BLaER1 (cell line): Measurements from ENCODE around the gene CENPU.
"Not testable (repeated sequence)": the region's sequence is repeated elsewhere in the genome, so short reads cannot be mapped to it uniquely, and the experiment has no call there.

ENCODE experiments used
- H3K27ac ChIP-seq: shearing (Covaris generic); formaldehyde crosslinking; 2 replicates; pipeline ENCODE4 v1.8.1; 2022
- H3K27me3 ChIP-seq: shearing (Covaris generic); formaldehyde crosslinking; 2 replicates; pipeline ENCODE4 v1.8.1; 2022
- H3K36me3 ChIP-seq: shearing (Covaris generic); formaldehyde crosslinking; 2 replicates; pipeline ENCODE4 v1.8.1; 2022
- H3K4me1 ChIP-seq: shearing (Covaris generic); formaldehyde crosslinking; 2 replicates; pipeline ENCODE4 v1.8.1; 2022
- H3K4me2 ChIP-seq: shearing (Covaris generic); formaldehyde crosslinking; 2 replicates; pipeline ENCODE4 v1.8.1; 2022
- H3K4me3 ChIP-seq: shearing (Covaris generic); formaldehyde crosslinking; 2 replicates; pipeline ENCODE4 v1.8.1; 2022
- H3K9ac ChIP-seq: shearing (Covaris generic); formaldehyde crosslinking; 2 replicates; pipeline ENCODE4 v1.8.1; 2022
- H3K9me3 ChIP-seq: shearing (Covaris generic); formaldehyde crosslinking; 2 replicates; pipeline ENCODE4 v1.8.1; 2022
- H4K20me1 ChIP-seq: shearing (Covaris generic); formaldehyde crosslinking; 2 replicates; pipeline ENCODE4 v1.8.1; 2022
- Cebpa-rat ChIP-seq: shearing (Covaris generic); IDR thresholded peaks from 2 replicates; pipeline ENCODE4 v1.8.1; 2022

The CENPU gene

DNA sequence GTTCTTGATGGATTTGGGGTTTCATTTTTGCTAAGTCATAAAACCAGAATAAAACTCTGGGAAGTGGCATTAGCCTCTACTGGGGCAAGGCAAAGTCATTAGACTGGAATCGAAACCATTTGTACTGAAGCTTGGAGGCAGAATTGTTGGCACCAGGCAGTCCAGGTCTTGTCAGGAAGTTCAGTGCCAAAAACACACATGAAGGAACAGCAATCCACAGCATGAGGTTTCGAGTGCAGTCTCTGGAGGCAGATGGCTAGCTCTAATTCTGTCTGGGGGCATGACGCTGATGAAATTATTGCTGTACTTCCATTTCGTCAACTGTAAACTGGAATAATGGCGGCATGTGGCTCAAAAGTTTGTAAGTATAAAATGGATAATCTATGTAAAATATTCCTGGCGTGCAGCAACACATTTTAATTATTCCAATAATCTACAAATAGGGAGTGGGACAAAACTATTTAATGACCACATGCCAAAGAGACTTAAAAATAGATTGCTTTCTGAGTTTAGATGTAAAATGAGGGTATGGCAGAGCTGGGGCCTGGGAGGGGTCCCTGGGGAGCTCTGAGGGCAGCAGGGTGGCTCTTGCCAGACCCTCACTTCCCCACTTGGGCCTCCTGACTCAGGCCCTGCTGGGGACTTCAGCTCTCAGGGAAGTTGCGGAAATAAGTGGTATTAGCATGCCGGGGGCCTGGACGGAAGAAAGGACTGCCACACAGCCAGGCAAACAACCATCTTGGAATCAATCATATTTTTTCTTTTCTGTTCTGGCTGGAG, 18.8 kb upstream of the CENPU start:
- H3K9ac ChIP-seq, result no peak overlapping the region
- no peaks in the 10 kb centered on the region for H4K20me1 ChIP-seq
- TF ChIP-seq Cebpa-rat, result no peak
- peaks cover 22% of the 10 kb centered on the region for H3K4me1 ChIP-seq
- H3K9me3 ChIP-seq, result no peaks in the 10 kb centered on the region
- no peak overlapping the region for H3K4me3 ChIP-seq
- H3K27me3 ChIP-seq, result no peaks in the 10 kb centered on the region
- no peak overlapping the region for H3K27ac ChIP-seq
- peaks cover 4% of the 10 kb centered on the region; the same call in 1 of the 2 replicates for H3K36me3 ChIP-seq
- H3K4me2 ChIP-seq, result peak overlapping the region; percentile 59

- Histone ChIP-seq H3K9me3 (no peaks in the 10 kb centered on the region), H3K4me3 (no peak overlapping the region), H3K27me3 (no peaks in the 10 kb centered on the region), H3K4me1 (peaks cover 32% of the 10 kb centered on the region), H3K36me3 (no peaks in the 10 kb centered on the region), H3K4me2 (peak overlapping the region; percentile 59; the same call in 1 of the 2 replicates), H3K9ac (no peak overlapping the region), H3K27ac (no peak overlapping the region), H4K20me1 (no peaks in the 10 kb centered on the region)
- no peak for TF ChIP-seq Cebpa-rat
Observed at GRCh38 chr4:184751585-184751956, 17.7 kb upstream of the CENPU start.

DNA sequence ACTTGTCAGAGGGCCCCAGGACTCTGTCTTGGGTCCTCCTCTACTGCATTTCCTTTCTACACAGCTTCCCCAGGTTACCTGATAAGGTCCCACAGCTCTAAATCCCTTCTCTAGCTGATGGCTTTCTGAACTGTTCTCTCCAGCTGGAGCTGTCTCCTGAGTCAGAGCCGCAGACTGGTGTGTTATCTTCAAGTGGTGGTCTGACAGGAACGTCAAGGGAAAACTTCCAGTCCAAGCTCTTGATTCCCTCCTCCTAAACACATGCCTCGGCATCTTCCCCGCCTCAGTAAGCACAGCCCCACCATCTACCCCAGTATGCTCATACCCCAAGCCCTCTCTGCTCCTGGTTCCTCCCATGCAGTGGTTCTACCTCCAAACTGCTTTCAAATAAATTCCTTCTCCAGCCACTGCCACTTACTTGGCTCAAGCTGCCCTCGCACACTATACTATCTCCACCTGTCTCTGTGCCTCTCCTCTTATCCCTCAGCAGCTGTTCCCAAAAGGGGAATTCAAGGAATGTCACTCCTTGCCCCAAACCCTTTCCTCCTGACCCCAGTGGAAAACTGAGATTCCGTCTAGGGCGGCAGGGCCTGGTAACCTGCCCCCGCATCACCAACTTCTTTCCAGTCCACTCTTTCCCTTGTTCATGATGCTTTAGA, 17.2 kb upstream of the CENPU start:
- H3K36me3 ChIP-seq, result no peaks in the 10 kb centered on the region
- H3K27me3 ChIP-seq, result no peaks in the 10 kb centered on the region
- H3K9ac ChIP-seq, result no peak overlapping the region
- H4K20me1 ChIP-seq, result no peaks in the 10 kb centered on the region
- H3K4me2 ChIP-seq, result peak overlapping the region; percentile 59; the same call in 1 of the 2 replicates
- no peak for TF ChIP-seq Cebpa-rat
- H3K4me3 ChIP-seq, result no peak overlapping the region
- H3K9me3 ChIP-seq, result no peaks in the 10 kb centered on the region
- peaks cover 37% of the 10 kb centered on the region for H3K4me1 ChIP-seq
- no peak overlapping the region for H3K27ac ChIP-seq

- Histone ChIP-seq H3K36me3 (no peaks in the 10 kb centered on the region), H3K4me1 (peaks cover 40% of the 10 kb centered on the region), H3K4me3 (no peak overlapping the region), H3K27ac (no peak overlapping the region), H4K20me1 (no peaks in the 10 kb centered on the region), H3K9me3 (no peaks in the 10 kb centered on the region), H3K9ac (no peak overlapping the region), H3K4me2 (no peak overlapping the region), H3K27me3 (no peaks in the 10 kb centered on the region)
- TF ChIP-seq Cebpa-rat, result no peak
Observed at GRCh38 chr4:184748251-184748652, 14.4 kb upstream of the CENPU start.

DNA sequence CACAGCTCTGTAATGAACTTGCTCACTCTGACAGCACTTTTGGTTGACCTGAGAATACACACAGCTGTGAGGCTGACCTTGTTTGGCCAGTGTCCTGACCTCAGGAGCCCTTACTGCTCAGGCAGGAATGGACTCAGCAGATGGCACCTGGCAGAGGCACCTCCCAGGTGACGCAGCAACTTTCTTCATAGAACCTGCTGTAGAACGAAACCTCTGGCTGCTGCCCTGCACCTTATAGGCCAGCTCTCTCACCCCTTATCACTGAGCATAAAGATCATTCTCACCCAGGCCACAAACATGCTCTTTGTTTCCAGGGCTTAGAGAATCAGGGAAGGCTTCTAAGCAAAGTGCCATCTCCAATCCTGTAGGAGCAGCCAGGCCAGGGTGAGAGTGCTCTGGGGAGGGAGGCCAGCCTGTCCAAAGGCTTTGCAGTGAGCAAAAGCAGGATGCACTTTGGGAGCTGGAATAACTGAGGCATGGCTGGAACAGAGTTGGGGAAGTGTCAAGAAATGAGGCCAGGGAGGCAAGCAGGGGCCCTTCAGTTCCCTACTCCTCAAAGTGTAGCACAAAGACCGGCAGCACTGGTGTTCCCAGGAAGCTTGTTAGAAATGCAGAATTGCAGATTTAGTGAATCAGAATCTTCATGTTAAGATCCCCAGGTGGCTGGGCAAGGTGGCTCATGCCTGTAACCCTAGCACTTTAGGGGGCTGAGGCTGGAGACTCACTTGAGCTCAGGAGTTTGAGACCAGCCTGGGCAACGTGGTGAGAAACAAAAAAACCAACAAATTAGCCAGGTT, 13.3 kb upstream of the CENPU start:
- peak overlapping the region; percentile 70 for H3K4me2 ChIP-seq

DNA sequence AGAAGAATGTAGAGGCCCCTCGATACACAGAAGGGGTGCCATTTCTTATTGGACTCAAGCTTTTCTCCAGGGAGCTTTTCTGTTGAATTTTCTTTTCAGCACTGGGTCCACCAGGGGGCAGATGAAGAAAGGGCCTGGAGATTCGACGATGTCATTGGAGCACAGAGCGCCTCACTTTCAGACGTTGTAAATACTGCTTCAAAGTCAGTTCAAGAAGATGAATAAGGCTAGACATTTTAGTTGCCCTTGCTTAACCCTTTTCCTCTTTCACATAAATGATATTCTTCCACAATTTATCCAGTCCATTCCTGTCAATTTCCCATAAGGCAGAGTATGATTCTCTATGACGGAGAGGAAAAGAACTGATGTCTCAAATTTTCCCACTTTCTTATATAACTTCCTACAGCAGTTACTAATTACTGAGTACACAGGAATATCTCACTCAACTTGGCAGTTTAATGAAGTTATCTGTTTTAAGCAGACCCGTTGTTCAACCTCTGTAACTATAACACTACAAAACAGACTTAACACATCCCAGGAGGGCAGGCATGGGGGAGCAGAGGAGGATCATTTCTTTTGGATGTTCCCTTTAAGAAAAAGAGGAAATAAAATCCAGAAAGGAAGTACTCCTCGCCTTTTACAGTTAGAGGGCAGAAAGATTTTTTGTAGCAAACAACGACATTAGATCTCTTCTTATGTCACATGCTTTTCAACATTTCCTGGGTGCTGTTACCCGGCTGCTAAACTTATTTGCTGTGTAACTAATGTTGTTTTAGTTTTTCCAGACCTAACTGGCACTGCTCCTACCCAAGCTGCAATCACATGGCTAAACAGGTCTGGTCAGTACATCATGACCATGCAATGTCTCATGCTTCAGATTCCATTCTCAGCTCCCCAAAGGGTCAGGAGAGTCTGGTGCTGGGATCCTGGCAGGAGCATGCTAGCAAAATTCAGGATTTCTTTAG, 12.2 kb upstream of the CENPU start:
- TF ChIP-seq Cebpa-rat, result no peak
- Histone ChIP-seq H3K9ac (peak overlapping the region; percentile 51), H3K36me3 (no peaks in the 10 kb centered on the region; the same call in 1 of the 2 replicates), H3K27ac (peak overlapping the region; percentile 66), H3K4me2 (peak overlapping the region; percentile 70), H3K4me1 (peaks cover 18% of the 10 kb centered on the region), H3K27me3 (no peaks in the 10 kb centered on the region), H3K9me3 (peaks cover 5% of the 10 kb centered on the region), H3K4me3 (no peak overlapping the region), H4K20me1 (no peaks in the 10 kb centered on the region)

More for the DNA sequence above, 13.3 kb upstream of the CENPU start:
- H4K20me1 ChIP-seq, result no peaks in the 10 kb centered on the region
- H3K36me3 ChIP-seq, result no peaks in the 10 kb centered on the region
- H3K4me1 ChIP-seq, result peaks cover 29% of the 10 kb centered on the region
- no peaks in the 10 kb centered on the region for H3K27me3 ChIP-seq
- TF ChIP-seq Cebpa-rat, result no peak
- H3K9me3 ChIP-seq, result no peaks in the 10 kb centered on the region
- no peak overlapping the region; the same call in 1 of the 2 replicates for H3K27ac ChIP-seq
- H3K9ac ChIP-seq, result peak overlapping the region; percentile 51; the same call in 1 of the 2 replicates
- no peak overlapping the region for H3K4me3 ChIP-seq

GRCh38 chr4:184744236-184744635, 10.3 kb upstream of the CENPU start:
- H3K36me3 ChIP-seq, result no peaks in the 10 kb centered on the region; the same call in 1 of the 2 replicates
- H4K20me1 ChIP-seq, result no peaks in the 10 kb centered on the region
- H3K9me3 ChIP-seq, result peaks cover 13% of the 10 kb centered on the region
- TF ChIP-seq Cebpa-rat, result no peak
- no peak overlapping the region for H3K4me3 ChIP-seq
- H3K9ac ChIP-seq, result no peak overlapping the region
- no peak overlapping the region for H3K27ac ChIP-seq
- H3K4me1 ChIP-seq, result peaks cover 27% of the 10 kb centered on the region
- no peaks in the 10 kb centered on the region for H3K27me3 ChIP-seq
- no peak overlapping the region for H3K4me2 ChIP-seq

- Histone ChIP-seq H3K9ac (no peak overlapping the region), H3K4me1 (peaks cover 33% of the 10 kb centered on the region), H3K4me3 (no peak overlapping the region), H3K9me3 (peaks cover 13% of the 10 kb centered on the region), H3K36me3 (no peaks in the 10 kb centered on the region; the same call in 1 of the 2 replicates), H3K27me3 (no peaks in the 10 kb centered on the region), H4K20me1 (no peaks in the 10 kb centered on the region), H3K27ac (no peak overlapping the region), H3K4me2 (no peak overlapping the region)
- no peak for TF ChIP-seq Cebpa-rat
Observed at GRCh38 chr4:184743650-184744049, 9.8 kb upstream of the CENPU start.

- H3K4me3 ChIP-seq, H3K36me3 ChIP-seq, H4K20me1 ChIP-seq, H3K4me2 ChIP-seq, H3K27me3 ChIP-seq, H3K27ac ChIP-seq, H3K9ac ChIP-seq: not testable (repeated sequence)
- Histone ChIP-seq H3K4me1 (peaks cover 24% of the 10 kb centered on the region), H3K9me3 (peaks cover 13% of the 10 kb centered on the region)
Observed at GRCh38 chr4:184741651-184742050, 7.8 kb upstream of the CENPU start.
